ENCODE results near the gene PCBP1. TPM values are rescaled to one million over a fixed set of nuclear protein-coding genes. Genes with fewer than 3 reads are reported as not detected.

Gene PCBP1
- total and polyA plus RNA-seq, 9 of the 15 experiments (the other 6 are each of a cell fraction or from before 2014, with no cell fraction given), result 19.2 to 407 (median 78.1) TPM

DNA sequence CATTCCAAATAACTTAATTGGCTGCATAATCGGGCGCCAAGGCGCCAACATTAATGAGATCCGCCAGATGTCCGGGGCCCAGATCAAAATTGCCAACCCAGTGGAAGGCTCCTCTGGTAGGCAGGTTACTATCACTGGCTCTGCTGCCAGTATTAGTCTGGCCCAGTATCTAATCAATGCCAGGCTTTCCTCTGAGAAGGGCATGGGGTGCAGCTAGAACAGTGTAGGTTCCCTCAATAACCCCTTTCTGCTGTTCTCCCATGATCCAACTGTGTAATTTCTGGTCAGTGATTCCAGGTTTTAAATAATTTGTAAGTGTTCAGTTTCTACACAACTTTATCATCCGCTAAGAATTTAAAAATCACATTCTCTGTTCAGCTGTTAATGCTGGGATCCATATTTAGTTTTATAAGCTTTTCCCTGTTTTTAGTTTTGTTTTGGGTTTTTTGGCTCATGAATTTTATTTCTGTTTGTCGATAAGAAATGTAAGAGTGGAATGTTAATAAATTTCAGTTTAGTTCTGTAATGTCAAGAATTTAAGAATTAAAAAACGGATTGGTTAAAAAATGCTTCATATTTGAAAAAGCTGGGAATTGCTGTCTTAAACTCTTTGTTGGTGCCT is 1.4 kb downstream of the PCBP1 start (continued):
- TF ChIP-seq, protein P1, sequence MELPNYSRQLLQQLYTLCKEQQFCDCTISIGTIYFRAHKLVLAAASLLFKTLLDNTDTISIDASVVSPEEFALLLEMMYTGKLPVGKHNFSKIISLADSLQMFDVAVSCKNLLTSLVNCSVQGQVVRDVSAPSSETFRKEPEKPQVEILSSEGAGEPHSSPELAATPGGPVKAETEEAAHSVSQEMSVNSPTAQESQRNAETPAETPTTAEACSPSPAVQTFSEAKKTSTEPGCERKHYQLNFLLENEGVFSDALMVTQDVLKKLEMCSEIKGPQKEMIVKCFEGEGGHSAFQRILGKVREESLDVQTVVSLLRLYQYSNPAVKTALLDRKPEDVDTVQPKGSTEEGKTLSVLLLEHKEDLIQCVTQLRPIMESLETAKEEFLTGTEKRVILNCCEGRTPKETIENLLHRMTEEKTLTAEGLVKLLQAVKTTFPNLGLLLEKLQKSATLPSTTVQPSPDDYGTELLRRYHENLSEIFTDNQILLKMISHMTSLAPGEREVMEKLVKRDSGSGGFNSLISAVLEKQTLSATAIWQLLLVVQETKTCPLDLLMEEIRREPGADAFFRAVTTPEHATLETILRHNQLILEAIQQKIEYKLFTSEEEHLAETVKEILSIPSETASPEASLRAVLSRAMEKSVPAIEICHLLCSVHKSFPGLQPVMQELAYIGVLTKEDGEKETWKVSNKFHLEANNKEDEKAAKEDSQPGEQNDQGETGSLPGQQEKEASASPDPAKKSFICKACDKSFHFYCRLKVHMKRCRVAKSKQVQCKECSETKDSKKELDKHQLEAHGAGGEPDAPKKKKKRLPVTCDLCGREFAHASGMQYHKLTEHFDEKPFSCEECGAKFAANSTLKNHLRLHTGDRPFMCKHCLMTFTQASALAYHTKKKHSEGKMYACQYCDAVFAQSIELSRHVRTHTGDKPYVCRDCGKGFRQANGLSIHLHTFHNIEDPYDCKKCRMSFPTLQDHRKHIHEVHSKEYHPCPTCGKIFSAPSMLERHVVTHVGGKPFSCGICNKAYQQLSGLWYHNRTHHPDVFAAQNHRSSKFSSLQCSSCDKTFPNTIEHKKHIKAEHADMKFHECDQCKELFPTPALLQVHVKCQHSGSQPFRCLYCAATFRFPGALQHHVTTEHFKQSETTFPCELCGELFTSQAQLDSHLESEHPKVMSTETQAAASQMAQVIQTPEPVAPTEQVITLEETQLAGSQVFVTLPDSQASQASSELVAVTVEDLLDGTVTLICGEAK (IDR thresholded peaks at IDR 0.05), result peak; percentile 63
- TF ChIP-seq, protein P1 (CRISPR knock-in tag; IDR thresholded peaks at IDR 0.05), result no peak
- peak; percentile 4 for TF ChIP-seq SMAD1 (IDR thresholded peaks at IDR 0.05; ENCODE audit: low read depth, low read length, partially characterized antibody)
- TF ChIP-seq CCAR2 (IDR thresholded peaks at IDR 0.05; ENCODE audit: low read depth, low read length), result no peak
- TF ChIP-seq NFIX (CRISPR knock-in tag; IDR thresholded peaks at IDR 0.05; ENCODE audit: low read depth), result no peak
- no peak for TF ChIP-seq MCM7 (IDR thresholded peaks at IDR 0.05)
- no peak for TF ChIP-seq ZNF408 (CRISPR knock-in tag; IDR thresholded peaks at IDR 0.05; ENCODE audit: low read depth)
- TF ChIP-seq, protein P2, sequence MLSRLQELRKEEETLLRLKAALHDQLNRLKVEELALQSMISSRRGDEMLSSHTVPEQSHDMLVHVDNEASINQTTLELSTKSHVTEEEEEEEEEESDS (CRISPR knock-in tag; IDR thresholded peaks at IDR 0.05), result no peak
- TF ChIP-seq MLLT1 (IDR thresholded peaks at IDR 0.05), result peak in 1 of 2 experiments; percentile 78; a peak in 2 of 4 replicates
- peak; percentile 17 for TF ChIP-seq E2F8 (IDR thresholded peaks at IDR 0.05; ENCODE audit: low read depth, partially characterized antibody)
- TF ChIP-seq ZNF512 (tag; IDR thresholded peaks at IDR 0.05), result peak; percentile 70; the same call in 1 of the 2 replicates
- no peak for TF ChIP-seq BMI1 (IDR thresholded peaks at IDR 0.05; ENCODE audit: low read length)

All from K562 (cell line).